Heart left ventricle (tissue), 13 donors: Measurements from ENCODE around the gene TCAP.

ENCODE experiments used
- CTCF ChIP-seq, 12 donors: fragments of 200-600 bp; sonication (generic) in 4 of 12; IDR thresholded peaks; one replicate each; pipeline versions ENCODE4 v1.5.0 to v1.8.0; 2018 to 2022; ENCODE audit warnings: antibody characterized with exemption in 12 of 12, mild to moderate bottlenecking in 5 of 12
- POLR2A ChIP-seq, 2 donors: fragments of 450-650 bp; IDR thresholded peaks; one replicate each; pipeline ENCODE4 v1.6.1; 2017; ENCODE audit warnings: antibody characterized with exemption in 2 of 2, mild to moderate bottlenecking in 2 of 2, moderate library complexity in 2 of 2
- donor health status: ischemic (EF 13 %, LVEDD 7.1; RV severe dilation, severe dysfunction).
- donor health status: DM: no; HTN: yes; CAD: no.
- donor health status: DM: no; HTN: no; CAD: no.
- donor health status: ischemic (EF 25% LVEDD 6.9; RV normal size, moderate dysfunction).
- donor health status: ischemic (EF 25% LVEDD 5.7; RV mildly dilated, moderate dysfunction).
- donor health status: ischemic (EF 35%, LVEDD 5.7; RV mildly dilated, moderate dysfunction).
- donor health status: nonischemic (EF 11% LVEDD 7.7; RV severe dilation, severe dysfunction).
- donor health status: DM: yes; HTN: yes; CAD: no.
- donor health status: PGD.
- donor health status: ischemic (EF 29% LVEDD 5.4; RV normal size, mild dysfunction).
- donor health status: nonischemic (EF 23%, LVEDD 6.1; RV moderate dilation, normal function).

GRCh38 chr17:39684369-39685192, 19.4 kb downstream of the TCAP start:
- TF ChIP-seq CTCF (IDR thresholded peaks at IDR 0.05) (no peak), POLR2A (IDR thresholded peaks at IDR 0.05) (no peak)
